ENCODE results near the gene ADGRA1. TPM values are rescaled to one million over a fixed set of nuclear protein-coding genes. Genes with fewer than 3 reads are reported as not detected.

Gene ADGRA1
- polyA plus RNA-seq, 3 donors: not detected

GRCh38 chr10:133090654-133091053 lies 2.9 kb downstream of the ADGRA1 start:
- Histone ChIP-seq H3K9ac (ENCODE audit: insufficient read depth, low read length, poor library complexity, severe bottlenecking) (no peak overlapping the region), H3K27ac (ENCODE audit: low read depth in 1 of 2, low read length in 2 of 2) (no peak overlapping the region), H3K27me3 (ENCODE audit: control insufficient read depth in 2 of 2, insufficient read depth in 2 of 2, low read length in 2 of 2) (peaks cover 2 to 29% of the 10 kb centered on the region in 2 donors), H3K36me3 (replicated peaks in 1 of 2; ENCODE audit: control insufficient read depth in 1 of 2, insufficient read depth in 2 of 2, low read length in 2 of 2) (no peaks in the 10 kb centered on the region), H3K4me2 (replicated peaks; ENCODE audit: extremely low read depth, low read length, poor library complexity, severe bottlenecking) (no peak overlapping the region), H3K79me2 (ENCODE audit: insufficient read depth, low read length) (no peaks in the 10 kb centered on the region), H2AFZ (ENCODE audit: insufficient read depth, low read depth, low read length, poor library complexity, severe bottlenecking) (no peak overlapping the region), H3K4me1 (ENCODE audit: control insufficient read depth in 1 of 2, insufficient read depth in 2 of 2, low read length in 2 of 2) (no peaks in the 10 kb centered on the region), H4K20me1 (ENCODE audit: insufficient read depth, low read length) (no peaks in the 10 kb centered on the region), H3K9me3 (replicated peaks in 1 of 2; ENCODE audit: control insufficient read depth in 1 of 2, insufficient read depth in 1 of 2, low read length in 2 of 2) (no peaks in the 10 kb centered on the region), H3K4me3 (replicated peaks in 1 of 3; ENCODE audit: low read depth in 2 of 3, low read length in 3 of 3) (no peak overlapping the region)
- H3K36me3 Mint-ChIP-seq: no peaks in the 10 kb centered on the region
- DNase-seq: no peak
- H3K27me3 Mint-ChIP-seq (ENCODE audit: low read depth in 3 of 3): peaks cover 28 to 50% (median 31%) of the 10 kb centered on the region in 3 donors
- peaks cover 0 to 2% (median 0%) of the 10 kb centered on the region in 7 donors for H3K9me3 Mint-ChIP-seq
- no peaks in the 10 kb centered on the region for H3K4me1 Mint-ChIP-seq
- WGBS (ENCODE audit: insufficient coverage): 87% methylated on average over 7 of the region's 7 CpGs
- H3K27ac Mint-ChIP-seq: no peak overlapping the region
- intact Hi-C loops (cut with micrococcal nuclease): no loop called here
- no peak for TF ChIP-seq CTCF (IDR thresholded peaks at IDR 0.05)
- H3K4me3 Mint-ChIP-seq: no peak overlapping the region

GRCh38 chr10:133091316-133091715 lies 3.6 kb downstream of the ADGRA1 start:
- Mint-ChIP-seq H3K9me3 (peaks cover 0 to 2% (median 0%) of the 10 kb centered on the region in 7 donors), H3K4me3 (no peak overlapping the region), H3K36me3 (no peaks in the 10 kb centered on the region), H3K27me3 (ENCODE audit: low read depth in 3 of 3) (peaks cover 28 to 46% (median 29%) of the 10 kb centered on the region in 3 donors), H3K27ac (no peak overlapping the region), H3K4me1 (no peaks in the 10 kb centered on the region)
- peaks cover 2 to 26% of the 10 kb centered on the region in 2 donors for H3K27me3 ChIP-seq (ENCODE audit: control insufficient read depth in 2 of 2, insufficient read depth in 2 of 2, low read length in 2 of 2)
- no peaks in the 10 kb centered on the region for H3K9me3 ChIP-seq (replicated peaks in 1 of 2; ENCODE audit: control insufficient read depth in 1 of 2, insufficient read depth in 1 of 2, low read length in 2 of 2)
- no peak overlapping the region for H3K4me2 ChIP-seq (replicated peaks; ENCODE audit: extremely low read depth, low read length, poor library complexity, severe bottlenecking)
- H3K9ac ChIP-seq (ENCODE audit: insufficient read depth, low read length, poor library complexity, severe bottlenecking): no peak overlapping the region
- no peaks in the 10 kb centered on the region for H3K36me3 ChIP-seq (replicated peaks in 1 of 2; ENCODE audit: control insufficient read depth in 1 of 2, insufficient read depth in 2 of 2, low read length in 2 of 2)
- DNase-seq: no peak
- intact Hi-C loops (cut with micrococcal nuclease): no loop called here
- H3K4me1 ChIP-seq (ENCODE audit: control insufficient read depth in 1 of 2, insufficient read depth in 2 of 2, low read length in 2 of 2): no peaks in the 10 kb centered on the region
- H3K4me3 ChIP-seq (replicated peaks in 1 of 3; ENCODE audit: low read depth in 2 of 3, low read length in 3 of 3): no peak overlapping the region
- no peaks in the 10 kb centered on the region for H3K79me2 ChIP-seq (ENCODE audit: insufficient read depth, low read length)
- H3K27ac ChIP-seq (ENCODE audit: low read depth in 1 of 2, low read length in 2 of 2): no peak overlapping the region
- H2AFZ ChIP-seq (ENCODE audit: insufficient read depth, low read depth, low read length, poor library complexity, severe bottlenecking): no peak overlapping the region
- WGBS (ENCODE audit: insufficient coverage): 97% methylated on average over 5 of the region's 10 CpGs
- no peaks in the 10 kb centered on the region for H4K20me1 ChIP-seq (ENCODE audit: insufficient read depth, low read length)
- no peak for TF ChIP-seq CTCF (IDR thresholded peaks at IDR 0.05)

All from CD14-positive monocyte (primary cell).